NCI-H1417 (cell line): ENCODE data around the gene ALDH3B1.
"Not testable (repeated sequence)": the region's sequence is repeated elsewhere in the genome, so short reads cannot be mapped to it uniquely, and the experiment has no call there.

Source experiments
- DNase-seq, 3 experiments: peaks; one replicate each; lab custom pipeline; 2025; lab: John Stamatoyannopoulos, UW

ALDH3B1 gene

GRCh38 chr11:68010090-68011041, at the start of gene ALDH3B1:
Gene ALDH3B1, plus strand, starts transcription at chr11:68010327. Its CDS starts 4,971 bp downstream, at chr11:68015298.
- DNase-seq = no peak

- DNase-seq = not testable (repeated sequence)
Measured at GRCh38 chr11:67963217-67963616, 46.9 kb upstream of the ALDH3B1 start.

DNA sequence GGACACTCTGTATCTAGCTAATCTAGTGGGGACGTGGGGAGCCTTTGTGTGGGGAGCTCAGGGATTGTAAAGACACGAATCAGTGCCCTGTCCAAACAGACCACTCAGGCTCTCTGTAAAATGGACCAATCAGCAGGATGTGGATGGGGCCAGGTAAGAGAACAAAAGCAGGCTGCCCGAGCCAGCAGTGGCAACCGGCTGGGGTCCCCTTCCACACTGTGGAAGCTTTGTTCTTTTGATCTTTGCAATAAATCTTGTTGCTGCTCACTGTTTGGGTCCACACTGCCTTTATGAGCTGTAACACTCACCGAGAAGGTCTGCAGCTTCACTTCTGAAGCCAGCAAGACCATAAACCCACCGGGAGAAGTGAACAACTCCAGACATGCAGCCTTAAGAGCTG, 46.2 kb upstream of the ALDH3B1 start:
- not testable (repeated sequence) for DNase-seq

GRCh38 chr11:67964746-67965145, 45.4 kb upstream of the ALDH3B1 start:
- DNase-seq = not testable (repeated sequence)

DNA sequence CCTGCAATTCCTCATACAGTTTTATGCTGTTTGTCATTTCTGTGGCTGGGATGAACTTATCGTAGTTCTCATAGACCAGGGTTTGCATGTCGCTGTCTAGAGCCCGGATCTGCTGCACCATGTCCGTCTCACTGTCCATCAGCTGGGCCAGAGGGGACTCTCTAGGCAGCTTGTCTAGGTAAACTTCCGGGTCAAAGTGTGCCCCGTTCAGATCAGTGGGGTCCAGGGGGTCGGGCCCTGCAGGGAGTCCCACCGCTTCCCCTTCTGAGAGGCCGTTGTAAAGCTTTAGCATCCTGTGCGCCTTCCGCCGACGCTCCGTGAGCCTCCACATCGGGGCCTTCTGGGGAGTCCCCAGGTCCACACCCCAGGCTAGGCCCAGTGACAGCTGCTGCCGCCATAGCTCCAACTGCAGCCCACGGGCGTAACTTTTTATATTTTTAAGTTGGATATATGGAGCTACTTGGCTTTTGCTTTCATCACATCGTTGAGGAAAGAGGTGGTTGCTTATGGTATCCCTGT, 44.2 kb upstream of the ALDH3B1 start:
- not testable (repeated sequence) for DNase-seq

GRCh38 chr11:67974746-67975145, 35.4 kb upstream of the ALDH3B1 start:
- not testable (repeated sequence) for DNase-seq

- DNase-seq = peak in 2 of 3 experiments; percentile 4 to 12
Measured at GRCh38 chr11:67978766-67979418, 31.2 kb upstream of the ALDH3B1 start.

GRCh38 chr11:67981226-67981625, 28.9 kb upstream of the ALDH3B1 start:
- DNase-seq = not testable (repeated sequence)

DNA sequence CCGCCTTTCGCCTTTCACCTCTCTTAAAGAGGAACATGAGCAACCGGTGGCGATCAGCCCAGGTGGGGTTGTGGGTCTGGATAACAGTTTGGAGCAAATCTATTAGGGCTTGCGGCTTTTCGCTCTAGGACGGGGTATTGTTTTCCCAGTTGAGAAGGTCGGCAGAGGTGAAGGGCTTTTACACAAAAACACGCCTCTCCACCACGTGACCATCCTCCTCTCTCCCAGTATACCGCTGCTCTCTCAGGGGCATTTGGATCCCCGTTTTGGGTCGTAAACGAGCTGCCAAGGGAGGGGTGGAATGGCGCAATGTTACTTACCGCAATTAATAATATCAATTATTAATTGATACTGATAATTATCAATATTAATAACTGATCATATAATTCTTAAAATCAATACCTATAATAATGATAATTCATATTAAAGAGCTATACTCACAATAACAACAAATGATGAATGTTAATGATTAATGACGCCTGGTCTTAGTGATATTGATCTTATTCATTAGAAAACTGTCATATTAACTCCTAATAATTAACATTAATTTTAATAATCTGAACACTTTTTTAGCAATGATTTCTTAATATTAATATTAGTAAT, 27.8 kb upstream of the ALDH3B1 start:
- DNase-seq = not testable (repeated sequence)

GRCh38 chr11:67983951-67984350, 26.2 kb upstream of the ALDH3B1 start:
- DNase-seq = no peak

- DNase-seq = not testable (repeated sequence)
Measured at GRCh38 chr11:67985302-67985701, 24.8 kb upstream of the ALDH3B1 start.

DNA sequence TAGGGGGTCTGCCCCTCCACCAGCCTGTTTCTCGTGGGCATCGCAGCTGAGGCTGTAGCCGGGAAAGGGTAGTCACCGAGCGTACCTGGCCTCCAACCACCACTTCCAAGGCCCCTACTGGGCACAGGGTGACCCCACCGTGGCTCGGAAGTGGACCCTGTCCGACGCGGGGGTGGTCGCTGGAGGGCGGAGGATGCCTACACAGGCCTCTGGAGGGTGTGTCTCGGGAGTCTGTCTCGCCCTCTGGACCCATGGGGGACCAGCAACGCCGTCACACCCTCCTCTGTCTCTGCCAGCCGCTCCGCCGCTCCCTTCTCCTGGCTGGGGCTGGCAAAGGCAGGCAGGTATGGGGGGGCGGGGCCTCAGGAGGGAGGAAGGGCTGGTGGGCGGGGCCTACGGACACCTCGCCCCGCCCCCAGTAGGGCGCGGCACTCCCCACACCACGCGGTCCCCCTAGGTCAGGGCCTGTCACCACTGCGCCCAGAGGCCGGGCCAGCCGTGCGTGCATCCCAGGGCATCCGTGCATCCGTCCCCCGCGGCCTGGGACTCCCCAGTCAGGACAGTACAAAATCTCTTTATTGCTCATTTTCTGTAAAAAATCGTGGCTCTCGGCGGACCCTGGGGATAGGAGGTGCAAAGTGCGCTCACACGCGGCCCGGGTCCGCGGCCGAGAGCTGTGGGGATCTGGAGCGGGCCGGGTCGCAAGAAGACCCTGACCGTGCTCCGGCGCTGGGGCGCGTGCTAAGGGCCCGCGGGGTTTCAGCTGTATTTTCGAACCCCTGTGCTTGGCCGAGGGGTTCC, 19.4 kb upstream of the ALDH3B1 start:
- DNase-seq = not testable (repeated sequence)

- not testable (repeated sequence) for DNase-seq
Measured at GRCh38 chr11:67991347-67992121, 18.6 kb upstream of the ALDH3B1 start.

GRCh38 chr11:67993821-67994220, 16.3 kb upstream of the ALDH3B1 start:
- DNase-seq = peak; percentile 11 to 80 (median 65)

DNA sequence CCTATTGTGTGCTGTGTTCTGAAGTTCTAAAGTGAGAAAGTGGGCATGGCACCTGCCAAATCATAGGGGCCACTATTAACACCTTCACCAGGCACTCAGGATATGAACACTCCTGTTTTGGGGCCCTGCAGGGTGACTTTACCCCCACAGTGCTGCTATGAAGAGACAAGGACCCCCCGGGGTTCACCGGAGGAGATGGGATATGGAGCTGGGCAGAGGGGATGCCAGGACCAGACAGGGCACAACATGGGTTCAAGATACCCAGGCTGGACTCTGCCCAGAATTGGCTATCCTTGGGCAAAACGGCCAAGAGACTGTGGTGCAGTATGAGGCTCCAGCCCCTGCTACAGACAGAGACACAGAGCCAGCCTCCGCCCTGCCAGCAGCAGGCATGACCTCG, 15.7 kb upstream of the ALDH3B1 start:
- DNase-seq = not testable (repeated sequence)

- DNase-seq = not testable (repeated sequence)
Measured at GRCh38 chr11:67995129-67995528, 15.0 kb upstream of the ALDH3B1 start.

- not testable (repeated sequence) for DNase-seq
Measured at GRCh38 chr11:67995579-67995978, 14.5 kb upstream of the ALDH3B1 start.

DNA sequence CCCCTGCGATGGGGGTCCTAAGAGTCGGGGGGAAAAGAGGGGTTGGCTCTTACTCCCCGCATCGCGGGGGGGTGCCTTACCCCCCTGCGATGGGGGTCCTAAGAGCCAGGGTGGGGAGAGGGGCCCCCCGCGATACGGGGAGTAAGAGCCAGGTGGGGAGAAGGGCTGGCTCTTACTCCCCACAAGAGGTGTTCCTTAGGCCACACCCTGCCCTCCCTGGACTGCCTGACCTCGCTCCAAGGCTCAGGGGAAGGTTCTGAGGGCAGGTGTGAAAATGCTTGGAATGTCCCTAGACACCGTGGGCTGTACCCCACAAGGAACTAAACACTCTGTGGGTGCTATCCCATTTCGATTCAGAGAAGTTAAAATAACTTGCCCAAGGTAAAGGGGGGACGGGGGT, 14.1 kb upstream of the ALDH3B1 start:
- no peak for DNase-seq

- DNase-seq = peak; percentile 4 to 35 (median 12)
Measured at GRCh38 chr11:67996622-67997474, 13.3 kb upstream of the ALDH3B1 start.
